ENCODE measurements around the gene JUN. TPM values are rescaled to one million over a fixed set of nuclear protein-coding genes. Genes with fewer than 3 reads are reported as not detected.
A peak's percentile ranks its signal among the peaks of the same experiment; 100 is the strongest.

Gene JUN
- polyA plus RNA-seq, 1 experiment, result 23.4 TPM

- no peak for DNase-seq (ENCODE audit: low read depth)
- no peak for TF ChIP-seq CTCF (IDR thresholded peaks at IDR 0.05; ENCODE audit: insufficient read depth, low read depth, low read length)
- Histone ChIP-seq H3K36me3 (ENCODE audit: control insufficient read depth, insufficient read depth, low read length) (no peaks in the 10 kb centered on the region), H3K4me3 (ENCODE audit: low read depth, low read length) (no peak overlapping the region), H3K27me3 (ENCODE audit: control insufficient read depth, insufficient read depth, low read length) (no peaks in the 10 kb centered on the region)
- ChIA-PET POLR2A (no interaction called here), CTCF (interaction anchor here (0.6 to 1.9 kb wide), 2 partner anchors 18 to 918 kb away, joined by 3 to 4 read pairs; no protein-coding TSS in a partner anchor)
Measured at GRCh38 chr1:58788259-58788658, 4.4 kb upstream of the JUN start.

- no peak for TF ChIP-seq CTCF (IDR thresholded peaks at IDR 0.05; ENCODE audit: insufficient read depth, low read depth, low read length)
- ChIA-PET POLR2A (interaction anchor here (0.6 kb wide), 1 partner anchor 119 kb away, joined by 4 read pairs; no protein-coding TSS in a partner anchor), CTCF (interaction anchor here (1.9 kb wide), 1 partner anchor 919 kb away, joined by 4 read pairs; no protein-coding TSS in a partner anchor)
- no peaks in the 10 kb centered on the region for H3K27me3 ChIP-seq (ENCODE audit: control insufficient read depth, insufficient read depth, low read length)
- DNase-seq (ENCODE audit: low read depth), result no peak
- H3K36me3 ChIP-seq (ENCODE audit: control insufficient read depth, insufficient read depth, low read length), result peaks cover 4% of the 10 kb centered on the region
- no peak overlapping the region for H3K4me3 ChIP-seq (ENCODE audit: low read depth, low read length)
Measured at GRCh38 chr1:58786927-58787245, 3.0 kb upstream of the JUN start.

- TF ChIP-seq CTCF (IDR thresholded peaks at IDR 0.05; ENCODE audit: insufficient read depth, low read depth, low read length), result no peak
- ChIA-PET CTCF (interaction anchor here (0.8 to 1.9 kb wide), 4 partner anchors 255 to 920 kb away, joined by 3 to 7 read pairs (median 5); no protein-coding TSS in a partner anchor), POLR2A (interaction anchor here (0.6 kb wide), 1 partner anchor 119 kb away, joined by 4 read pairs; no protein-coding TSS in a partner anchor)
- peaks cover 5% of the 10 kb centered on the region for H3K36me3 ChIP-seq (ENCODE audit: control insufficient read depth, insufficient read depth, low read length)
- no peak for DNase-seq (ENCODE audit: low read depth)
- H3K27me3 ChIP-seq (ENCODE audit: control insufficient read depth, insufficient read depth, low read length), result no peaks in the 10 kb centered on the region
- no peak overlapping the region for H3K4me3 ChIP-seq (ENCODE audit: low read depth, low read length)
Measured at GRCh38 chr1:58786184-58786926, 2.5 kb upstream of the JUN start.

GRCh38 chr1:58785442-58786058 is 1.7 kb upstream of the JUN start:
- H3K4me3 ChIP-seq (ENCODE audit: low read depth, low read length), result peak overlapping the region; percentile 70
- peaks cover 5% of the 10 kb centered on the region for H3K36me3 ChIP-seq (ENCODE audit: control insufficient read depth, insufficient read depth, low read length)
- ChIA-PET CTCF (interaction anchor here (0.5 to 1.8 kb wide), 12 partner anchors 22 to 568 kb away, joined by 3 to 7 read pairs (median 3); no protein-coding TSS in a partner anchor), POLR2A (no interaction called here)
- DNase-seq (ENCODE audit: low read depth), result no peak
- no peak for TF ChIP-seq CTCF (IDR thresholded peaks at IDR 0.05; ENCODE audit: insufficient read depth, low read depth, low read length)
- H3K27me3 ChIP-seq (ENCODE audit: control insufficient read depth, insufficient read depth, low read length), result no peaks in the 10 kb centered on the region

- ChIA-PET POLR2A (no interaction called here), CTCF (interaction anchor here (0.5 to 1.8 kb wide), 15 partner anchors 12 to 914 kb away, joined by 3 to 7 read pairs (median 3); no protein-coding TSS in a partner anchor)
- Histone ChIP-seq H3K4me3 (ENCODE audit: low read depth, low read length) (peak overlapping the region; percentile 70), H3K27me3 (ENCODE audit: control insufficient read depth, insufficient read depth, low read length) (no peaks in the 10 kb centered on the region), H3K36me3 (ENCODE audit: control insufficient read depth, insufficient read depth, low read length) (peaks cover 5% of the 10 kb centered on the region)
- TF ChIP-seq CTCF (IDR thresholded peaks at IDR 0.05; ENCODE audit: insufficient read depth, low read depth, low read length), result peak; percentile 81
- peak; percentile 61 for DNase-seq (ENCODE audit: low read depth)
Measured at GRCh38 chr1:58784758-58785441, 1.1 kb upstream of the JUN start.
